Activated T-helper 9 cell treated with anti-CD3 and anti-CD28 coated beads, Interleukin-2, amount 50 U/mL, for 16 hours (primary cell): ENCODE data around the gene SLFN5.
"Not testable (repeated sequence)": the region's sequence is repeated elsewhere in the genome, so short reads cannot be mapped to it uniquely, and the experiment has no call there.

Experiments used
- DNase-seq: peaks from one replicate; pipeline ENCODE4 v3.0.0-alpha.2; 2020; ENCODE audit warnings: low read depth

Gene SLFN5

GRCh38 chr17:35291802-35292201 lies 48.9 kb downstream of the SLFN5 start:
- DNase-seq = no peak

- no peak for DNase-seq
Observed at GRCh38 chr17:35293151-35293847, 50.4 kb downstream of the SLFN5 start.

- no peak for DNase-seq
Observed at GRCh38 chr17:35294756-35295155, 51.9 kb downstream of the SLFN5 start.

- no peak for DNase-seq
Observed at GRCh38 chr17:35295686-35296085, 52.8 kb downstream of the SLFN5 start.

GRCh38 chr17:35297666-35298065 lies 54.8 kb downstream of the SLFN5 start:
- no peak for DNase-seq

- no peak for DNase-seq
Observed at GRCh38 chr17:35298639-35299038, 55.8 kb downstream of the SLFN5 start.

GRCh38 chr17:35299135-35299534 lies 56.3 kb downstream of the SLFN5 start:
- no peak for DNase-seq

GRCh38 chr17:35309345-35309744 lies 66.5 kb downstream of the SLFN5 start:
- not testable (repeated sequence) for DNase-seq

- no peak for DNase-seq
Observed at GRCh38 chr17:35312346-35312745, 69.5 kb downstream of the SLFN5 start.

GRCh38 chr17:35312790-35313711 lies 70.2 kb downstream of the SLFN5 start:
- DNase-seq = peak; percentile 43

- DNase-seq = peak; percentile 3
Observed at GRCh38 chr17:35313875-35314409, 71.1 kb downstream of the SLFN5 start.

- DNase-seq = no peak
Observed at GRCh38 chr17:35314415-35315216, 71.7 kb downstream of the SLFN5 start.

- DNase-seq = no peak
Observed at GRCh38 chr17:35315283-35315682, 72.4 kb downstream of the SLFN5 start.

GRCh38 chr17:35315971-35316370 lies 73.1 kb downstream of the SLFN5 start:
- DNase-seq = no peak

- DNase-seq = no peak
Observed at GRCh38 chr17:35322749-35323148, 79.9 kb downstream of the SLFN5 start.
